ENCODE measurements around the gene FGG. TPM values are rescaled to one million over a fixed set of nuclear protein-coding genes. Genes with fewer than 3 reads are reported as not detected.

The FGG gene
- total RNA-seq, 1 donor from 2014 or later = 9.8 TPM

GRCh38 chr4:154577324-154577723, 35.1 kb downstream of the FGG start:
- no peaks in the 10 kb centered on the region for H3K9me3 Mint-ChIP-seq
- H3K27me3 Mint-ChIP-seq = peaks cover 3% of the 10 kb centered on the region
- H3K4me3 Mint-ChIP-seq = no peak overlapping the region
- no peaks in the 10 kb centered on the region for H3K36me3 Mint-ChIP-seq
- no peaks in the 10 kb centered on the region for H3K4me1 Mint-ChIP-seq (ENCODE audit: unreplicated experiment)
- TF ChIP-seq CTCF (conservative IDR thresholded peaks at IDR 0.05) = no peak
- no peak for DNase-seq (ENCODE audit: extremely low spot score, unreplicated experiment)
- no peak overlapping the region for H3K27ac Mint-ChIP-seq

GRCh38 chr4:154574311-154574710, 38.1 kb downstream of the FGG start:
- Mint-ChIP-seq H3K4me3 (no peak overlapping the region), H3K27ac (no peak overlapping the region), H3K4me1 (ENCODE audit: unreplicated experiment) (no peaks in the 10 kb centered on the region), H3K9me3 (no peaks in the 10 kb centered on the region), H3K27me3 (peaks cover 3% of the 10 kb centered on the region), H3K36me3 (no peaks in the 10 kb centered on the region)
- DNase-seq (ENCODE audit: extremely low spot score, unreplicated experiment) = no peak
- TF ChIP-seq CTCF (conservative IDR thresholded peaks at IDR 0.05) = no peak

- Mint-ChIP-seq H3K27ac (no peak overlapping the region), H3K4me1 (ENCODE audit: unreplicated experiment) (no peaks in the 10 kb centered on the region), H3K27me3 (peaks cover 3% of the 10 kb centered on the region), H3K9me3 (no peaks in the 10 kb centered on the region), H3K4me3 (no peak overlapping the region), H3K36me3 (no peaks in the 10 kb centered on the region)
- no peak for DNase-seq (ENCODE audit: extremely low spot score, unreplicated experiment)
- TF ChIP-seq CTCF (conservative IDR thresholded peaks at IDR 0.05) = no peak
These were observed 39.1 kb downstream of the FGG start for GRCh38 chr4:154573190-154573870.

- TF ChIP-seq CTCF (conservative IDR thresholded peaks at IDR 0.05) = no peak
- Mint-ChIP-seq H3K9me3 (no peaks in the 10 kb centered on the region), H3K4me1 (ENCODE audit: unreplicated experiment) (no peaks in the 10 kb centered on the region), H3K27me3 (peaks cover 3% of the 10 kb centered on the region), H3K36me3 (no peaks in the 10 kb centered on the region), H3K27ac (no peak overlapping the region), H3K4me3 (no peak overlapping the region)
- no peak for DNase-seq (ENCODE audit: extremely low spot score, unreplicated experiment)
These were observed 42.9 kb downstream of the FGG start for GRCh38 chr4:154569584-154569983.

GRCh38 chr4:154569028-154569427, 43.4 kb downstream of the FGG start:
- DNase-seq (ENCODE audit: extremely low spot score, unreplicated experiment) = no peak
- Mint-ChIP-seq H3K36me3 (no peaks in the 10 kb centered on the region), H3K27me3 (peaks cover 3% of the 10 kb centered on the region), H3K4me1 (ENCODE audit: unreplicated experiment) (no peaks in the 10 kb centered on the region), H3K9me3 (no peaks in the 10 kb centered on the region), H3K27ac (no peak overlapping the region), H3K4me3 (no peak overlapping the region)
- TF ChIP-seq CTCF (conservative IDR thresholded peaks at IDR 0.05) = no peak

All from type B pancreatic cell (in vitro differentiated cells).